ENCODE results near the gene C3orf18. TPM values are rescaled to one million over a fixed set of nuclear protein-coding genes. Genes with fewer than 3 reads are reported as not detected.
A peak's percentile ranks its signal among the peaks of the same experiment; 100 is the strongest.

Gene C3orf18
- total RNA-seq, 3 donors from 2014 or later (not counting 1 experiment from before 2014, with no cell fraction given) = 7.5 to 15.3 (median 11.7) TPM

DNA sequence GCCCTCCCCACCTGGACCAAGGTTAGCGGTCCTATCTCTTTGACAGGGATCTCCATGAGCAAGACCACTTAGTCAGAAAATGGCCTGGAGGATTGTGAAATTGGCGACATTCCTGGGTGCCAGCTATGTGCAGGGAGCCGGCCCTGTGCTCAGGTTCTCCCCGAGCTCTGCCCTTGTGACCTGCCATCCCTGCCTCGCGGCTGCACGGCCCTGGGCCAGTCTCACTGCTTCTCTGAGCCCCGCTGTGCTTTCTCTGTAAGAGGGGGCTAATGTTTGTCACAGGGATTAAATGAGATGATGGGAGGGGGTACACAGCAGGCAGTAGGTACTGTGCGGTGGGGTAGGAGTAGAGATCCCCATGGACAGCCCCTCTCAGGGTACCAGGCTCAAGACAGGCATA, 14.9 kb downstream of the C3orf18 start:
- ATAC-seq = no peak
- no peak overlapping the region for H3K27ac ChIP-seq (ENCODE audit: low read length)
- Mint-ChIP-seq H3K27me3 (ENCODE audit: low read depth in 2 of 2) (no peaks in the 10 kb centered on the region), H3K9me3 (no peaks in the 10 kb centered on the region), H3K4me3 (no peak overlapping the region), H3K36me3 (no peaks in the 10 kb centered on the region), H3K27ac (peak overlapping the region in 1 of 2 donors; percentile 51), H3K4me1 (peaks cover 6 to 20% of the 10 kb centered on the region in 2 donors)
- H3K9me3 ChIP-seq (ENCODE audit: control insufficient read depth, insufficient read depth, low read length) = no peaks in the 10 kb centered on the region
- 89% methylated on average over 9 of the region's 9 CpGs for WGBS (ENCODE audit: insufficient coverage)
- intact Hi-C loops (cut with micrococcal nuclease) = no loop called here
- TF ChIP-seq, protein P1, sequence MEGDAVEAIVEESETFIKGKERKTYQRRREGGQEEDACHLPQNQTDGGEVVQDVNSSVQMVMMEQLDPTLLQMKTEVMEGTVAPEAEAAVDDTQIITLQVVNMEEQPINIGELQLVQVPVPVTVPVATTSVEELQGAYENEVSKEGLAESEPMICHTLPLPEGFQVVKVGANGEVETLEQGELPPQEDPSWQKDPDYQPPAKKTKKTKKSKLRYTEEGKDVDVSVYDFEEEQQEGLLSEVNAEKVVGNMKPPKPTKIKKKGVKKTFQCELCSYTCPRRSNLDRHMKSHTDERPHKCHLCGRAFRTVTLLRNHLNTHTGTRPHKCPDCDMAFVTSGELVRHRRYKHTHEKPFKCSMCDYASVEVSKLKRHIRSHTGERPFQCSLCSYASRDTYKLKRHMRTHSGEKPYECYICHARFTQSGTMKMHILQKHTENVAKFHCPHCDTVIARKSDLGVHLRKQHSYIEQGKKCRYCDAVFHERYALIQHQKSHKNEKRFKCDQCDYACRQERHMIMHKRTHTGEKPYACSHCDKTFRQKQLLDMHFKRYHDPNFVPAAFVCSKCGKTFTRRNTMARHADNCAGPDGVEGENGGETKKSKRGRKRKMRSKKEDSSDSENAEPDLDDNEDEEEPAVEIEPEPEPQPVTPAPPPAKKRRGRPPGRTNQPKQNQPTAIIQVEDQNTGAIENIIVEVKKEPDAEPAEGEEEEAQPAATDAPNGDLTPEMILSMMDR (IDR thresholded peaks at IDR 0.05) = no peak
- no peaks in the 10 kb centered on the region for H3K36me3 ChIP-seq (ENCODE audit: control insufficient read depth, insufficient read depth, low read length)
- H3K4me3 ChIP-seq (ENCODE audit: low read length) = no peak overlapping the region
- DNase-seq = no peak
- no peaks in the 10 kb centered on the region for H3K27me3 ChIP-seq (ENCODE audit: control insufficient read depth, insufficient read depth, low read length)
- peaks cover 13% of the 10 kb centered on the region for H3K4me1 ChIP-seq (ENCODE audit: control insufficient read depth, insufficient read depth, low read length)

DNA sequence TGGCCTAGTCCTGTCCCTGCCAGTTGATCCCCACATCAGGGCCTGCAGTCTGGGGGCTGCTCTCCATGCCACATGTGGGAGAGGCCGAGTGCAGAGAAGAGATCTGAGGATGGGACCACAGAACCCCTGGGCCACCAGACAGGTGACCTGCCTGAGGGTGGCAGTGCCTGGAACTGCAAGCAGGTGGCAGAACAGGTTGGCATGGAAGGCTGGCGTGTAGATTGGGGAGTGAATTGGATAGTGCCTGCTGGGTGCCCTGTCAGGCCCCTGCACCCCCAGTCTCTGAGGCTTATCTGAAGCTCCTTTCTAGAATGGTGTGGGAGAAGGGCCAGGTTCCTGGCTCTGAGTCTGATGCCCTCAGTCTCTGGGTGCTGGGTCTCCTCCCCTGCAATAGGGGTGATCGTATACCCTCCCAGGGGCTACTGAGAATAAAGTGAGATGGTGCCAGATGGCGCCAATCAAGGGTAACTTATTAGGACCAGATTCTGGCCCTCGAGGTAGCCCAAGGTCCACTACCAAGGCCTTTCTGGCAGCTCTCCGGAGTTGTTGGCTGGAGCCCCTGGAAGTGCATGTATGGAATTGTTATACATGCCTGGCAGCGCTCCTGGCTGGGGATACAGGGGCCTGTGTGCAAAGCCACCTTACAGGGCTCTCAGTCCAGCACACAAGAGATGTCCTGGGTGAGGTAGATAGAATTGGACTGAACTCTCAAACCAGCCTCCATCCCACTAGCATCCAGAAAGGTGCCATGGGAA, 15.7 kb downstream of the C3orf18 start:
- intact Hi-C loops (cut with micrococcal nuclease) = loop anchor here (2.0 kb wide), 1 partner anchor 33 kb away; no protein-coding TSS in a partner anchor
- WGBS (ENCODE audit: insufficient coverage) = 82% methylated on average over 6 of the region's 7 CpGs
- Mint-ChIP-seq H3K4me3 (no peak overlapping the region), H3K27me3 (ENCODE audit: low read depth in 2 of 2) (no peaks in the 10 kb centered on the region), H3K27ac (no peak overlapping the region), H3K4me1 (peaks cover 6 to 24% of the 10 kb centered on the region in 2 donors), H3K36me3 (no peaks in the 10 kb centered on the region), H3K9me3 (no peaks in the 10 kb centered on the region)
- H3K4me1 ChIP-seq (ENCODE audit: control insufficient read depth, insufficient read depth, low read length) = peaks cover 13% of the 10 kb centered on the region
- no peak for ATAC-seq
- no peak overlapping the region for H3K4me3 ChIP-seq (ENCODE audit: low read length)
- TF ChIP-seq, protein P1 (IDR thresholded peaks at IDR 0.05) = no peak
- no peak overlapping the region for H3K27ac ChIP-seq (ENCODE audit: low read length)
- no peaks in the 10 kb centered on the region for H3K9me3 ChIP-seq (ENCODE audit: control insufficient read depth, insufficient read depth, low read length)
- H3K36me3 ChIP-seq (ENCODE audit: control insufficient read depth, insufficient read depth, low read length) = no peaks in the 10 kb centered on the region
- H3K27me3 ChIP-seq (ENCODE audit: control insufficient read depth, insufficient read depth, low read length) = no peaks in the 10 kb centered on the region
- no peak for DNase-seq

DNA sequence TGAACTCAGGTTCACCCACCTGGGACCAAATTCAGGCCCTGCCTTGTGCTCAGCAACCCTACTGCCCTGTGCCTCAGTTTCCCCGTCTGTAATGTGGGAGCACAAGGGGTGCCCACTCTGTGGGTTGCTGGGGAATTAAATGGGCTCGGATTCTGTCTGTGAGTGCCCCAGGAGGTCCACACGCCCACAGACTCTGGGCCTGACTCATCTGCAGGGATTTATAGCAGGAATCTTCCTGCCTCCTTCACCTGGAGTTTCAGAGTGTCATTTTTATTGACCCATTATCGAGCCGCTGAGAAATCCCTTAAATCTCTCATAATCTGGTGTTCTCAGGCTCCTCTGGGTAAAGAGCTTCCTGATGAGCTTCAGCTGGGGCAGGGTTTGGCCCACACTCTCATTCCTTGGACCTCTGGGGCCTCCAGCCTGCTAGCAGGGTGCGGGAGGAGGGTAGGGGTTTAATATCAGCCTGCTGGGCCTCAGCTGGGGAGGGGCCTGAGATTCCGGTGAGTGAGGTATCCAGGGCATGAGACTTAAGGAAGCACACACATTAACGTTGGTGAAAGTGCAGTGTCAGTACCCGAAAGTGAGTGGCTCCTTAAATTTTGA, 16.4 kb downstream of the C3orf18 start:
- H3K27ac Mint-ChIP-seq = no peak overlapping the region
- peaks cover 6 to 25% of the 10 kb centered on the region in 2 donors for H3K4me1 Mint-ChIP-seq
- H3K27me3 ChIP-seq (ENCODE audit: control insufficient read depth, insufficient read depth, low read length) = no peaks in the 10 kb centered on the region
- intact Hi-C loops (cut with micrococcal nuclease) = loop anchor here (2.0 kb wide), 1 partner anchor 32 kb away; no protein-coding TSS in a partner anchor
- no peaks in the 10 kb centered on the region for H3K36me3 ChIP-seq (ENCODE audit: control insufficient read depth, insufficient read depth, low read length)
- no peaks in the 10 kb centered on the region for H3K36me3 Mint-ChIP-seq
- H3K4me1 ChIP-seq (ENCODE audit: control insufficient read depth, insufficient read depth, low read length) = peaks cover 13% of the 10 kb centered on the region
- H3K9me3 Mint-ChIP-seq = no peaks in the 10 kb centered on the region
- TF ChIP-seq, protein P1 (IDR thresholded peaks at IDR 0.05) = no peak
- DNase-seq = no peak
- no peak overlapping the region for H3K4me3 Mint-ChIP-seq
- H3K9me3 ChIP-seq (ENCODE audit: control insufficient read depth, insufficient read depth, low read length) = no peaks in the 10 kb centered on the region
- no peak overlapping the region for H3K4me3 ChIP-seq (ENCODE audit: low read length)
- ATAC-seq = no peak
- no peak overlapping the region for H3K27ac ChIP-seq (ENCODE audit: low read length)
- H3K27me3 Mint-ChIP-seq (ENCODE audit: low read depth in 2 of 2) = no peaks in the 10 kb centered on the region
- WGBS (ENCODE audit: insufficient coverage) = 63% methylated on average over 9 of the region's 9 CpGs
